WI38 (cell line): ENCODE results near the gene ANK3.

Source experiments
- H3K4me3 ChIP-seq: 2 replicates; pipeline ENCODE4 v1.5.1; 2011; ENCODE audit warnings: low read depth, mild to moderate bottlenecking, control low read depth, low read length
- TF ChIP-seq, protein P1 (sequence below): IDR thresholded peaks from 2 replicates; pipeline ENCODE4 v1.5.1; 2012; ENCODE audit warnings: low read depth, mild to moderate bottlenecking, control low read depth, low read length

Gene ANK3

DNA sequence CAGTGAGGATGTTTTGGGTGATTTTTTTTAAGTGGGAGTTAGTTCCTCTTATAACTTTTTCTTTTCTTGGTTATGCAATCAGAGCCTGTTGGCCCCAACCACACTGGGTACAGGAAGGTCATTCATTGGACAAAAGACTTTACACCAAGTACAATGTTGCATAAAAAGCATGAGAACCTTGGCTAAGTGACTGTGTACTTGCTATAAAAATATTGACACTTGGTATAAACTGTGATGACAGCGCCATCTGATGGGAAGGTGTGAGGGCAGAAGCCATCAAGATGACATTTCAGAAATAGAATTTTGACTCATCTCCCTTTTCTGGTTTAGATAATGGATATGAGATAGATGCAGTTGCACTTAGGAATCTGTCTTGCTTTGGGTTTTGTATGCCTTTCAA, 357.0 kb downstream of the ANK3 start:
- no peak overlapping the region for H3K4me3 ChIP-seq
- TF ChIP-seq, protein P1, sequence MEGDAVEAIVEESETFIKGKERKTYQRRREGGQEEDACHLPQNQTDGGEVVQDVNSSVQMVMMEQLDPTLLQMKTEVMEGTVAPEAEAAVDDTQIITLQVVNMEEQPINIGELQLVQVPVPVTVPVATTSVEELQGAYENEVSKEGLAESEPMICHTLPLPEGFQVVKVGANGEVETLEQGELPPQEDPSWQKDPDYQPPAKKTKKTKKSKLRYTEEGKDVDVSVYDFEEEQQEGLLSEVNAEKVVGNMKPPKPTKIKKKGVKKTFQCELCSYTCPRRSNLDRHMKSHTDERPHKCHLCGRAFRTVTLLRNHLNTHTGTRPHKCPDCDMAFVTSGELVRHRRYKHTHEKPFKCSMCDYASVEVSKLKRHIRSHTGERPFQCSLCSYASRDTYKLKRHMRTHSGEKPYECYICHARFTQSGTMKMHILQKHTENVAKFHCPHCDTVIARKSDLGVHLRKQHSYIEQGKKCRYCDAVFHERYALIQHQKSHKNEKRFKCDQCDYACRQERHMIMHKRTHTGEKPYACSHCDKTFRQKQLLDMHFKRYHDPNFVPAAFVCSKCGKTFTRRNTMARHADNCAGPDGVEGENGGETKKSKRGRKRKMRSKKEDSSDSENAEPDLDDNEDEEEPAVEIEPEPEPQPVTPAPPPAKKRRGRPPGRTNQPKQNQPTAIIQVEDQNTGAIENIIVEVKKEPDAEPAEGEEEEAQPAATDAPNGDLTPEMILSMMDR = 0 out of 2 replicates have a peak, but pooled peaks have one; percentile 19

GRCh38 chr10:60031664-60032063, 358.0 kb downstream of the ANK3 start:
- H3K4me3 ChIP-seq = no peak overlapping the region
- TF ChIP-seq, protein P1 = no peak

- TF ChIP-seq, protein P1 = no peak
- no peak overlapping the region for H3K4me3 ChIP-seq
Observed at GRCh38 chr10:60031183-60031582, 358.5 kb downstream of the ANK3 start.

DNA sequence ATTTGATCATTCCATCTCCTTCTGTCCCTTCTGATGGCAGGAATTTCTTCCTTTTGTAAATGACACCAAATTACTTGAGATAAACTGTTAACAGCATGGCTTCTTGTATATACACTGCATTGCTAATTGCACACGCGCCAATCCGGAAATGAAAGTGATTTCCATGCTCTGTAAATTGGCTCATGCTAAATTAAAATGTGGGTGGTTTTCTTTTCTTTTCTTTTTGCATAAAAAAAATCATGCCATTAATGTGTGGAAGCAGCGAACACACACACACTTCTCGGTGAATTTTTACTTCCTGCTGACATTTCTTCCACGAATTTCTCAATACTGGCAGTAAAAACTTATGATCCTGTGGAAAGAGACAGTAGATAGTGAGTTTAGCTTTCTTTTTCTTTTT, 360.2 kb downstream of the ANK3 start:
- H3K4me3 ChIP-seq = no peak overlapping the region
- TF ChIP-seq, protein P1 = no peak

- H3K4me3 ChIP-seq = no peak overlapping the region
- TF ChIP-seq, protein P1 = no peak
Observed at GRCh38 chr10:60028081-60028480, 361.6 kb downstream of the ANK3 start.

GRCh38 chr10:60025279-60025678, 364.4 kb downstream of the ANK3 start:
- TF ChIP-seq, protein P1 = no peak
- H3K4me3 ChIP-seq = no peak overlapping the region

DNA sequence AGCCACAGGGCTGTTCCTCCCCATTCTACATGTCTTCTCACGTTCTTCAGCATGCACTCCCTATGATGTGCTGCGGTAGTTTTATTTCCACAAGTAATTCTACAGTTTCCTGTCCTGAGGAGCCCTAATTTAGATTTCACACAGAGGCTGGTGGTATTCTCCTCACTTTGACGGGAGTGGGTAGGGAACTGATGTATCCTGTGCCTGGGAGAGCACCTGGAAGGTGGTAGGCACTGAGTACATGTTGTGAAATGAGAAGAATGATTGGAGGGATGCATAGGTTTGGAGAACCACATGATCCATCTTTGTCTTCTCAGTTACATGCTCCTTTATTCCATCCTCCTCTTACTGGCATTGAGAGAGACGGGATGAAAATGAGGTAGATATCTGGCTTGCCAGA, 365.2 kb downstream of the ANK3 start:
- no peak overlapping the region for H3K4me3 ChIP-seq
- TF ChIP-seq, protein P1 = no peak
